Nephron (organoid): ENCODE data around the gene LRP6.

Experiments used
- H3K27ac Mint-ChIP-seq, 3 experiments: 2 replicates each; pipeline ENCODE4 v1.8.0; 2020; ENCODE audit warnings: mixed read lengths in 3 of 3, mild to moderate bottlenecking in 2 of 3, moderate library complexity in 1 of 3
- H3K27me3 Mint-ChIP-seq: 2 replicates; pipeline ENCODE4 v1.8.0; 2021; ENCODE audit warnings: low read depth, mild to moderate bottlenecking, moderate library complexity, mixed read lengths
- H3K36me3 Mint-ChIP-seq: 2 replicates; pipeline ENCODE4 v1.8.0; 2020; ENCODE audit warnings: low read depth, mixed read lengths
- H3K4me1 Mint-ChIP-seq: 2 replicates; pipeline ENCODE4 v1.8.0; 2020; ENCODE audit warnings: mixed read lengths
- H3K4me3 Mint-ChIP-seq, 3 experiments: 2 replicates each; pipeline ENCODE4 v1.8.0; 2020; ENCODE audit warnings: mild to moderate bottlenecking in 3 of 3, mixed read lengths in 3 of 3, moderate library complexity in 2 of 3
- H3K9me3 Mint-ChIP-seq: 2 replicates; pipeline ENCODE4 v1.8.0; 2020; ENCODE audit warnings: mixed read lengths
- TF ChIP-seq, protein P1 (sequence below), 3 experiments: fragments of 200-600 bp; sonication (generic); IDR thresholded peaks; one replicate each; pipeline ENCODE4 v1.5.0; 2021; ENCODE audit warnings: antibody characterized with exemption in 3 of 3; ENCODE audit not compliant: unreplicated experiment in 3 of 3

The LRP6 gene

DNA sequence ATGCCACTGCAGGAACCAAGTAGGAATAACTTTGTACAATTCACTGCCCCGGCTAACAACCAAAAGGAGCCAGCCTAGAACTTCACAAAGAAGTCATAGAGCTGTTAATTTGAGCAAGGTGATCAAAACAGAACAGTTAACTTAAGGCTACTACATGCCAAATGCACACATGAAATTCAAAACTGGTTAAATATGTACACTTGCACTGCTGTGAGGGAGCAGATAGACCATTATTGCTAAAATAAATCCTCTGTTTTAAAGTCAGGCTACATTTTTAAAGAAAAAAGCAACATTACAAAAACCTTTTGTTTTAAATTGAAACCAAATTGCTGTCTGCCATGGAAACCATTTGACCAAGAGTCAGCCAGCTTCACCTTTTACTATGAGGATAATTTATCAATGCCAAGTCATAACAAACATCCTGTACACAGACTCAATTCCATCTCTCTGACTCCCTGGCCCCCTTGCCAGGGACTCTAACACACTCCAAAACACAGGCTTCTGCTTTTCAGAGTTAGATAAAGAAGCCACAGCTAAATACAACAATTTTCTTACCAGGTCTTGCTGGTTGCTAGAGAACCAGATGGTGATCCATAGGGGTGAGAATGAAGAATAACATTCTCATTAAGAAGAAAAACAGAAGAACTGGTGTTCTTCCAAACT lies 84.0 kb downstream of the LRP6 start:
- Mint-ChIP-seq H3K36me3 (peaks cover 49% of the 10 kb centered on the region), H3K4me3 (peak overlapping the region in 1 of 3 experiments; percentile 37), H3K9me3 (no peaks in the 10 kb centered on the region), H3K27ac (peak overlapping the region; percentile 81 to 94 (median 89)), H3K27me3 (no peaks in the 10 kb centered on the region), H3K4me1 (peaks cover 77% of the 10 kb centered on the region)
- TF ChIP-seq, protein P1, sequence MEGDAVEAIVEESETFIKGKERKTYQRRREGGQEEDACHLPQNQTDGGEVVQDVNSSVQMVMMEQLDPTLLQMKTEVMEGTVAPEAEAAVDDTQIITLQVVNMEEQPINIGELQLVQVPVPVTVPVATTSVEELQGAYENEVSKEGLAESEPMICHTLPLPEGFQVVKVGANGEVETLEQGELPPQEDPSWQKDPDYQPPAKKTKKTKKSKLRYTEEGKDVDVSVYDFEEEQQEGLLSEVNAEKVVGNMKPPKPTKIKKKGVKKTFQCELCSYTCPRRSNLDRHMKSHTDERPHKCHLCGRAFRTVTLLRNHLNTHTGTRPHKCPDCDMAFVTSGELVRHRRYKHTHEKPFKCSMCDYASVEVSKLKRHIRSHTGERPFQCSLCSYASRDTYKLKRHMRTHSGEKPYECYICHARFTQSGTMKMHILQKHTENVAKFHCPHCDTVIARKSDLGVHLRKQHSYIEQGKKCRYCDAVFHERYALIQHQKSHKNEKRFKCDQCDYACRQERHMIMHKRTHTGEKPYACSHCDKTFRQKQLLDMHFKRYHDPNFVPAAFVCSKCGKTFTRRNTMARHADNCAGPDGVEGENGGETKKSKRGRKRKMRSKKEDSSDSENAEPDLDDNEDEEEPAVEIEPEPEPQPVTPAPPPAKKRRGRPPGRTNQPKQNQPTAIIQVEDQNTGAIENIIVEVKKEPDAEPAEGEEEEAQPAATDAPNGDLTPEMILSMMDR (IDR thresholded peaks at IDR 0.05; ENCODE audit: unreplicated experiment in 3 of 3), result no peak

DNA sequence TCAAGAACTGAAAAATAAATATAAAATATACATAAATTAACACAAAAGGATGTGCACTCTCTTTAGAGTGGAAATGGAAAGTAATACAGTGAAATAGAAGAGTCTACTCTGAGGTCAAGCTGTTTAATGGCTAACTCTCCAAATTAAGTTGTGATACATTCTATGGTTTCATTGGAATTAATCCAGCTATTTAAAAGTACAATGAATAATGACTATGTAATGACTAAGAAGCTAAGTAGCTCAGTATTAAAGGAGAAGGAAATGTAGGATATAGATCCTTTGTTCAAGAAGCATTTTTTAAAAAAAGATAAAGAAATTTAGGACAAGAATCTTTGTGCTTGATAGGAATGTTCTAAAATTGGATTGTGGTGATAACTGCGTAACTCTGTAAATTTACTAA lies 85.3 kb downstream of the LRP6 start:
- Mint-ChIP-seq H3K36me3 (peaks cover 48% of the 10 kb centered on the region), H3K9me3 (no peaks in the 10 kb centered on the region), H3K27ac (peak overlapping the region; percentile 81 to 89 (median 88)), H3K4me1 (peaks cover 76% of the 10 kb centered on the region), H3K4me3 (no peak overlapping the region), H3K27me3 (no peaks in the 10 kb centered on the region)
- TF ChIP-seq, protein P1 (IDR thresholded peaks at IDR 0.05; ENCODE audit: unreplicated experiment in 3 of 3), result no peak

DNA sequence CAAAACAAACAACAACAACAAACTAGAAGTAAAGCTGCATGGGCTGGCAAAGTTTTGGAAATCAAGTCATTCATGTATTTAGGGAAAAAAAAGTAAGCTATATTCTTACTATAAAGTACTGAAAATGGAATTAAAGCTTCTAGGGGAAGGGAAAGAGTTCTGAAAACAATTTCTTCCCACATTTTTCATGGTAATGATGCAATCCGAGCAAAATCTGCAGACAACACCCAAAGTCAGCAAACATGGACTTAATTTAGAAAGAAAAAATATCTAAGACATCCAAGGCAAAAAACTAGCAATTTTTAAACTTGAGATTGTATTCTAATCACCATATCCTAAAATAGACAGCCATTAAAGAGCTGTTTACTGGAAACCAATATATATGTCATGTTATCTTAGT lies 86.3 kb downstream of the LRP6 start:
- H3K36me3 Mint-ChIP-seq, result peaks cover 53% of the 10 kb centered on the region
- peak overlapping the region in 2 of 3 experiments; percentile 76 to 89 for H3K27ac Mint-ChIP-seq
- H3K4me3 Mint-ChIP-seq, result no peak overlapping the region
- H3K4me1 Mint-ChIP-seq, result peaks cover 82% of the 10 kb centered on the region
- TF ChIP-seq, protein P1 (IDR thresholded peaks at IDR 0.05; ENCODE audit: unreplicated experiment in 3 of 3), result no peak
- no peaks in the 10 kb centered on the region for H3K27me3 Mint-ChIP-seq
- H3K9me3 Mint-ChIP-seq, result no peaks in the 10 kb centered on the region

DNA sequence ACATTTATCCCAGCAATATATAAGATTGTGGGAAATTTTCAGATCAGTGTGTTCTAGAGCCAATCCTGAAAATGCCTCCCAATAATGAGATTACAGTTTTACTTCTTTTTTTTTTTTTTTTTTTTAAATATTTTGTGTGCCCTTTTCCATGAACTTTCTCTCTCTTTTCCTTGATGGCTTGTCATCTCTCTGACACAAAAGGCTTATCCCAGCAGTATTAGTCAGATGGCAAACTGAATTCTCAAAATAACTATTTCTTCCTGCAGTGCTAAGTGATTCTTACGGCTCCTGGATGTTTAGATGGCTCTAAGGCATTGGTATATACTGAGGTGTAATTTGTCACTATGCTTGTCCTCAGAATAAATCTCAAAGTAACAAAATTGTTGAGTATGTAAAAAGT lies 86.7 kb downstream of the LRP6 start:
- peak overlapping the region in 1 of 3 experiments; percentile 83 for H3K27ac Mint-ChIP-seq
- H3K27me3 Mint-ChIP-seq, result no peaks in the 10 kb centered on the region
- peaks cover 78% of the 10 kb centered on the region for H3K4me1 Mint-ChIP-seq
- H3K9me3 Mint-ChIP-seq, result no peaks in the 10 kb centered on the region
- peaks cover 49% of the 10 kb centered on the region for H3K36me3 Mint-ChIP-seq
- TF ChIP-seq, protein P1 (IDR thresholded peaks at IDR 0.05; ENCODE audit: unreplicated experiment in 3 of 3), result no peak
- H3K4me3 Mint-ChIP-seq, result no peak overlapping the region

DNA sequence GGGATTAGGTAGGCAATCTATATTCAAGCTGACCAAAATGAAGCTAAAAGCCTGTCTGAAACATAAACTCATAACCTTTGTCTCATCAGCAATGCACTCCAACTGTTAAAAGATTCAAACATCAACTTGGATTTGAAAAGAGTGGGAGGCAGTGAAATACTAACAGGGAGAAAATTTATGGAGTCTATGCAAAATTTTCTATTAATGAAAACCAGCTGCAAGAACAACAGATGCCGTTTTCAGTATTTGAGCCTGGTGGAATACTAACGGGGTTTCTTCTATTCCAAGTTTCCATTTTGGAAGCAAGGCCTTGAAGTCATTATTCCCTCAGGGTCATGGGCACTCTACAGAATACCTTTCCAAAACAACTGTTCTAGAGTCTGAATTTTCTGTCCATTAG lies 88.3 kb downstream of the LRP6 start:
- H3K4me1 Mint-ChIP-seq, result peaks cover 71% of the 10 kb centered on the region
- peaks cover 44% of the 10 kb centered on the region for H3K36me3 Mint-ChIP-seq
- no peaks in the 10 kb centered on the region for H3K9me3 Mint-ChIP-seq
- TF ChIP-seq, protein P1 (IDR thresholded peaks at IDR 0.05; ENCODE audit: unreplicated experiment in 3 of 3), result no peak
- no peaks in the 10 kb centered on the region for H3K27me3 Mint-ChIP-seq
- H3K27ac Mint-ChIP-seq, result peak overlapping the region; percentile 74 to 91 (median 83)
- peak overlapping the region in 1 of 3 experiments; percentile 26 for H3K4me3 Mint-ChIP-seq

DNA sequence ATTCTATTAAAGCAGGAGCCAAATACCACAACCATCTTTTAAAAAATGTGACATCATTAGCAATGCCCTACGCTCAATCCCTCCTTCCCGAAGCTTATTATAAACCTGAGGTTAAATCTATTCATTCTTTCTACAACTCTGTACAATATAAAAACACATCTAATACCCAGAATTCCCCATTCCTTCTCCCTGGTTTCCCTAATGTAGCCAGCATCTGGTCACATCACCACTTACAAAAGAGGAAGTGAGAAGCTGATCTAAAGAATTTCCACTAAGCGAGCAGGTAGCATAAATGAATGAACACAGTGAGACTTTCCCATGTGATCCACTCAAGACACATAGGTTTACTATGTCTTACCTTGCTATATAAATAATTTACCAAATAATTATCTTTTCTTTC lies 90.4 kb downstream of the LRP6 start:
- no peak overlapping the region for H3K4me3 Mint-ChIP-seq
- peaks cover 60% of the 10 kb centered on the region for H3K4me1 Mint-ChIP-seq
- peak overlapping the region in 2 of 3 experiments; percentile 34 to 64 for H3K27ac Mint-ChIP-seq
- TF ChIP-seq, protein P1 (IDR thresholded peaks at IDR 0.05; ENCODE audit: unreplicated experiment in 3 of 3), result no peak
- H3K9me3 Mint-ChIP-seq, result no peaks in the 10 kb centered on the region
- peaks cover 50% of the 10 kb centered on the region for H3K36me3 Mint-ChIP-seq
- H3K27me3 Mint-ChIP-seq, result no peaks in the 10 kb centered on the region
